NCI-H2029 treated with DMSO at 0.1 percent for 48 hours (cell line): ENCODE results near the gene CLRN1.

Source experiments
- DNase-seq: peaks from one replicate; lab custom pipeline; 2025; lab: John Stamatoyannopoulos, UW

The CLRN1 gene

DNA sequence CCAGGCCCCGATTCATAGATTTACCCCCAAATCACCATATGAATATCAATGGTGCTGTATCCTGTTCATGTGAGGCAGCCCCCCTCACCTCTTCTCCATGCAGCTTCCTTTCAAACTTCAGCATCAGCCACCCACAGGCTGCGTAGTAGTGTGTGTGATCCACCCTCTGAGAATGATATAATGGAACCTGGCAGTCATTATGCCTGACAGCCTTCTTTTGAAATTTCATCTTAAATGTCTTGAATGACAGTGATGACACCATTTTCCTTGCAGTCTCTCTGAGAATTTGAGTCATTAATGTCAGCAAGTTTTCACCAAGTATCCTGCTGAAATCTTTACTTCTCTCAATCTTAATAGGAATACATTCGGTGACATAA, 3.5 kb upstream of the CLRN1 start:
- no peak for DNase-seq

DNA sequence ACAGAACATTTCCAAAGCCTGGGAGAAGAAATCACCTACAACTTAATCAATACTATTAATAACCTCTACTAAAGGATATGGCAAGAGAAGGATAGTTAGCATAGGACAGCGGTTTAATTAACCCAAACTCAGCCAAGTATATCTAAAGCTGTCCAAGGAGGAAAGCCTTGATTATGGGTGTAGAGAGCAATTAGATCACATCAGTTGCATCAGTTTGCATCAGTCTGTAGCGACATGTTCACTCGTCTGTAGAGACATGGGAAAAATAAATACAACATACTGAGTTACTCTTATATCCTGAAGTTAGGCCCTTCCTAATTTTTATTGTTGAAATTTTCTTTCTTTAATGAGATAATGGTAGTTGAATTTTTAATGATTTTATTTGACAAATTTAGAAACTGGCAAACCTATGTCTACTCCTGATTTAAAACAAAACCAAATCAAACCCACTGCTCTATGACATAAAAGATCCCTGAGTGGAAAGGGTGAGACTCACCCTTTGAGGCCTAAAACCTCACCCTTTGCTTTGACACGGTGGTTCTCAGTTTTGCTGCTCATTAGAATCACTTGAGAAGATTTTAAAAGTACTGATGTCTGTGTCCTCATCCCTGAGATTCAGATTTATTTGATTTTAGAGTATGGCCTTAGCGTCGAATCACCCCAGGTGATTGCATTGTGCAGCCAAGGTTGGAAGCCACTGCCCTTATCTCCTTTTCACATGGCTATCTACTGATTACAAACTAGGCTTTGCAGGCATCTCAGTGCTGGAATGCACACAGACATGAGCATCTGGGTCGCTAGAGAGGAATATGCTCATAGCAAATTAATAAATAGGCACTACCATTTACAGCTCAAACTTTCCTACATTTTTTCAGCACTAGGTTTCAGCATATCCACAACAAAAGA, 2.8 kb upstream of the CLRN1 start:
- DNase-seq = no peak

DNA sequence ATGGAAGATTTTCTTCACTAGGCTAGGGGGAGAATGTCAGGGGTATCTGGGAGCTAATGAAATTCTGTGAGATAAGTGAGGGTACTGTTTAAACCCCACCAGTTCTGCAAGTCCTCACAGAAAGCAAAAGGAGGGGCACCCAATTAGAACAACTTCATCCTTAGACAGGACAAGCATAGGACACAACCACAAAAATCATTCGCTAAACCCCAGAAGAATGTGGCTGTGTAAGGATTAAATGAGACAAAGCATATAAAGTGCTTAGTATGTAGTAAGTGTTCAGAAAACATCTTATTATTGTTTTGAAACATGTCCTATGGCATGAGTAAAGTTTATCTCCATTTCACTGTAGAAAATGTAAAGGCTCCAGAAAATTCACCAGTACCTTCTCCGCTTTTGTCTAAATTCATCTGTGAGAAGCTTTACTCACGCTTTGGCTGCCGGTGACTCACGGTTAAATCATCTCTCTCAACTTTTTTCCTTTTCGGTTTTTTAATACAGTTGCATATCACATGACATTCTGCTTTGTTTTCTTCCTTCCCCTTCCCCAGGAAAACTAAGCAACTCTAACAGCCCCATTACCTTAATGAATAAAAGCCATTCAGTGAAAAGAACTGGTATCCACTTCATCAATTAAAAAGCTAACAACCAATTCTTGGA, 1.7 kb downstream of the CLRN1 start:
- DNase-seq = no peak

DNA sequence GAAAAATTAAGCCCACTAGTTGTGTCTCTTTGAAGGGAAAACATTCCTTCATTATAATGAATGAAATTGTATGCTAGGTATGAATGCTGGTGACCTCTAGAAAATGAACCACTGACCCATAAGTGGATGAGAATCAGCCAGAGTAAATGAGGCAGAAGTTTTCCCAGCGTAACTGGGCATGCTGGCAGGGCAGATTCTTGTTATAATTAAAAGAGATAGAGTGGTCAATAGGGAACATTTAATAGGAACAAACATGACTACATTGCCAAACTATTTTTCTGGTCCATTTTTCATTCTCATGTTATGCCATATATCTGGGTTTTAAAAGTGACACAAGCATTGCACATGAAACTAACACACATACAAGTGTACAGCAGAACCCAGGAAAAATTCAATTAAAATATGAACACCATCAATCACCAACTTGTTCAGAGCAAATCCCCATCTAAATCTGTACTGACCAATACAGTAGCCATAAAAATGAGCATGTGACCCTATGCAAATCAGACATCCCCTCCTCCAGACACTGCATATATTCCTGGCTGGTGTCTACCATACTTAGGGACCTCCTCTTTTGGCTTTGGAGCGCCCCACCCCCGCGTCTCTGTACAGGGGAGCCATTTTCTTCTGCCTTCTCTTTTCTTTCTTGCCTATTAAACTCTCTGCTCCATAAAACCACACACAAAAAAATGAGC, 4.0 kb downstream of the CLRN1 start:
- no peak for DNase-seq

DNA sequence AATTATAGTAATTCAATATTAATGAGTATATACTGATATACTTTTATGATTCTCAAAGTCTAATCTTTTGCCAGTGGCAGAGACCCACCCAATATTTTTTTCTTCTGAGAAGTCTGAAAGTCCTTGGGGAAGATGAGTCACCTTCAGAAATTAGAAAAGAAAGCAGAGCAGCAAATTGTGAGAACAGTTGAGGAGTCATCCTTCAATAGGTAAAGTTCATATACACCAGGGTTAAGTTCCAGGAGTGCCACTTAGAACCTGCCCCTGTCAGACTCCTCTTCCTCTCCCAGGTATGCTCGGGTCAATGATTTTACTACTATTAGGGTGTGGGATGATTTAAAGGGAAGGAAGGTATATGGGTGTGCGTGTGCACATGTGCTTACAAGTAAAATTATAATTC, 7.1 kb downstream of the CLRN1 start:
- no peak for DNase-seq

DNA sequence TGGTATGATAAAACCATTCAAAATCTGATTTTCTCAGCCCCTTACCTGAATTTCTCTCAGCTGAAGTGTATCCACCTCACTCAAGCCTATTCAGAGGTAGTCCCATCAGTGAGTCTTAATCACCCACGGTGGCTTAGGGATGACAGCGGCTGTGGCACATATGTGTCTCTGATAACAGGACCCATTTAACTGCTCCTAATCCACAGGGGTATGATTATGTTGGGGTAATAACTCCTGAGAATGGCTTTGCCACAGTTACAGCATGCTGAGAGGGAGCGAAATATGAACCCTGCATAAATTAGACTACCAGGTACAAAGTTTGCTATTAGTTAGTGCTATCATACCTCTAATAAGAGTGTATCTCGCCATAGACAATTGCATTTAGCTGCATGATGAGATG, 10.6 kb downstream of the CLRN1 start:
- no peak for DNase-seq

DNA sequence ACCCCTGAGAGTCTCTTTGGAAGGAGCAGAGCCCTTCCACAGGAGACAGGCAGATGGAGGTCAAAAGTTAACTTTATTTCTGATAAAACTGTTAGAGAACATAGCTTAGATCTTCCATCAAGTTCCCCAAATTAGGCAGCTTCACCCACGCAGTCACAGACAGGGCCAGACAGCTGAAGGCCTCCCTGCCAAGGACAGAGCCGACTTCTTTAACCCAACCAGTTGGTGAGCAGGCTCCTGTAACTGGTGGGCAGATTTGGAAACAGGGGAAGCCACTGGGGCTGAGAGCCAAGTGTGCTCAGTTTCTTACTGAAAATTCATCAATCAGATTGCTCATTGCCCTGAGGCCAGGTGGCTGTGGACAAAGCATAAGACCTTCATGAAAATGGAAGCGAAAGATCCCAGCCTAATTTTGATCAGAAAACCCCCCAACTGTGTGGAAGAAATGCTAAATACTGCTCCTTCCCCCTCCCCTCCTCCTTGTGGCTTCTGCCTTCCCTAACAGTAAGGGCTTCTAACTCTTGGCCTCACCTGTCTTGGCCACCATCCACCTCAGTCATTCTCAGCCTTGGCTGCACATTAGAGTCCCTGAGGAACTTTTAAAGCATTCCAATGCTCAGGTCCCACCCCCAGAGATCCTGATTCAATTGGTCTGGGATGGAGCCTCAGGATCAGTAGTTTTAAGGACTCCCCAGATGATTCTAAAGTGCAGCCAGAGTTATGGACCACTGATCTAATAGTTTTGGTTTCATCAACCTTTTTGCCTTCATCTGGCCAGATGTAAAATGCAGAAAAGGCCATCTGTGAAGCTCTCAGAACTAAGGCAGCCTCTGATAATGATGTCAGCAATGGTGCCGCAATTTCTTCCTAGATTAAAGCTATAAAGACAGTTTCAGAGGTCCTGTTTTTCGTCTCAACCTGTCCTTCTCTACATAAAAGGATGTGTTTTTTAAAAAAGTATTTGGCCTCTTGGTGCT, 11.5 kb downstream of the CLRN1 start:
- no peak for DNase-seq

DNA sequence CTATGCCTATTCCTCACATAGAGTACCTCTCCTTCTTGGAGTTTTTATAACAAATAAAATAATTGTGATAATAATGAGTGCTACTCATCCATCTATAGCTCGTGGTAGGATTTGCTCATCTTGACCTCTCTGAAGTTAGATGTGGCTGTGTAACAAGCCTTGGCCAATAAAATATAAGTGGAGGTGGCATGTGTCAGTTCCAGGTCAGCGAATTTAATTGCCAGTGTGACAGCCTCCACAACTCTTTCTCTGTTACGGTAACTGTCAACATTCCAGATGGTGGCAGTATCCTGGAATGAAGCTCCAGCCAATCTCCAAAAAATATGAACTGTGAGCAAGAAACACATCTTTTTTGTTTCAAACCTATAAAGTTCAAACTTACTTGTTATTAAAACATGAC, 13.8 kb downstream of the CLRN1 start:
- DNase-seq = no peak

DNA sequence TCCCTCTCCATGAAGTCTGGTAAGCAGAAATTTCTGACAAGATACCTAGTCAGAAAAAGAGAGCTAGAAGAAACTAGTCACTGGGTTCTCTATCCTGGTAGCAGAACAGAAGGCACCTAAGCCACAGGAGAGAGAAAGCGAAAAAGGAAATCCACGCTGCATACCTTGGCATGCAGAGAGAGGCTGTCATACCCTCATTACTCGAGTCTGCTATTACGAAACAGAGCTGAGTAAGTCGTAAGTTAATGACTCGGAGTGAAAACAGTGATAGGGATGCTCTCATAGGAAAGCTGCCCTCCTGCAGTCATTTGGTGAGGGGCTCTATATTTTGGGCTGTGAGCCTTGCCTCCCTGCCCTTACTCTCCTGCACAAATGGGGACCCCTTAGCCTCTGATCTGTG, 16.2 kb downstream of the CLRN1 start:
- DNase-seq = no peak

DNA sequence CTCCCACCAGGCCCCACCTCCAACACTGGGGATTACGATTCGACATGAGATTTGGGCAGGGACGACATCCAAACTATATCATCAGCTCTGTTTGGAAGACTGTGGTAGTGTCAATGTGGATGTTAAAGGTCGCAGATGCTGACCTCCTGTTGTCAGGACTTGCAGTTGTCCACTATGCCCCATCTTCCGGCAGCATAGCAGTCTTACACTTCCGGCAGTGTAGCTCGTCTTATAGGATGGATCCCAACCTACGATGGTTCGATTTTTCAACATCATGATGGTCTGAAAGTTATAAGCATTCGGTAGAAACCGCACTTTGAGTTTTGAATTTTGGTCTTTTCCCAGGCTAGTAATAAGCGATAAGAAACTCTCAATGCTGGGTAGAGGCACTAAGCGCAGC, 20.6 kb downstream of the CLRN1 start:
- no peak for DNase-seq

DNA sequence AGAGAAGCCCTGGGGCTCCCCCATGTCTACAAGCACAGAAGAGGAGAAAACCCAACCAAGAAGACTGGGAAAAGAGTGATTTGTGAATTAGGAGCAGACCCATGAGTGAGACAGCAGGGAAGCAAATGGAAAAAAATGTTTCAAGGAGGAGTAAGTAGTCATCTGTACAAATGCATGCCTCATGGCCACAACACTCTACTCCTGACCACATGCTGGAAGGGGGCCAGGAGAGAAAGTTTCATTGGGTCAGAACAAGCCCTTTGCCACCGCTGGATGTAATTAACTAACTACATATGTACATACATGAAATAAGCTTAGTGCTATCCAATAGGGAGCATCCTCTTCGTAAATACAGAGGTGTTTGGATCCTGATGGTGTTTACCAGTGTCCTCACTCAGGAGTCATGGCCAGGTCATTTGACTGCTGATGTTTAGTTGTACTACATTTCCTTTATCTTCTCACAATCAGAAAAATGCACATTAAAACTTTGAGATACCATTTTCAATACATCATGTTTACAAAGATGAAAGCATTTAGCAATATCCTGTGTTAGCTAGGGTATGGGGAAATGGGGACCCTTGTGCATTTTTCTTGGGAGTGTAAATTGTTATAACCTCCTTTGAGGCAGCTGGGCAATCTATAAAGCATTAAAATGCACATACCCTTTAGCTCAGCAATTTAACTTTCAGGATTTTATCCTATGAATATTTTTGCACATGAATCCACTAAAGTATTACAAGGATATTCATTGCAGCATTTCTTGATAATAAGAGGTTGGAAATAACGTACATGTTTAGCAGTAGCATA, 27.1 kb downstream of the CLRN1 start:
- no peak for DNase-seq

DNA sequence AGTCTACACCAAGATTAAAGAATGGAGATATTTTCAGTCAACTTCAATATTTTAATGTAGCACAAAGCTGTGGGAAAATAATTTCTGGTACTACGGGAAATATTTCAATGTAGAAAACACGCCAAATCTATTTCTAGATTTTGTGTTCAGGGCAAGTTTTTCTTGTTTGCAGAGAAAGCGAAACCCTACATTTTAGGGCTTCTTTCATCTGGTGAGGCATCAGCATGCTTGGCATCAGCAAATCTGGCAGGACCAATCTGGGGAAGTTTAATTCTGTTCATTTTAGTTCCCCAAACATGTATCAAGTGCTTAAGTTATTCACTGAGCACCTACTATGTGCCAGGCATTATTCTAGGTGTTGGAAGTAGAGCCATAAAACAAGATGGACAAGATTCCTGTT, 30.3 kb downstream of the CLRN1 start:
- DNase-seq = no peak

DNA sequence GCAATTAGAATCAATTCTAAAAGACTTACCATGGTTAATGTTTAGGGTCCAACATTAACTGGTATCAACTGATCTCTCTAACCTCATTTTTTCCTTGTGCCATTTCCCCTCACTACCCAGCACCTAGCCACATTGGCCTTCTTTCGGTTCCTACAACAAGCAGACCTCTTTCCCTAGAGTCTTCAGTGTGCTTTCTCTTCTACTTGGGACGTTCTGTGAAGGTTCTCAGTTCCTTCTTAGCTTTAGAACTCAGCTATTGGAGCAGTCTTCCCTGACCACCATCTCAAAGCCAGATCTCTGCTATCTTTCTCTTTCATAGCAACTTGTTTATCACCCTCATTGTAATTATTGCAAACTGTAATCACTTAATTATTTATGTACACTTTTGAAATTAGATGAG, 35.8 kb downstream of the CLRN1 start:
- no peak for DNase-seq

DNA sequence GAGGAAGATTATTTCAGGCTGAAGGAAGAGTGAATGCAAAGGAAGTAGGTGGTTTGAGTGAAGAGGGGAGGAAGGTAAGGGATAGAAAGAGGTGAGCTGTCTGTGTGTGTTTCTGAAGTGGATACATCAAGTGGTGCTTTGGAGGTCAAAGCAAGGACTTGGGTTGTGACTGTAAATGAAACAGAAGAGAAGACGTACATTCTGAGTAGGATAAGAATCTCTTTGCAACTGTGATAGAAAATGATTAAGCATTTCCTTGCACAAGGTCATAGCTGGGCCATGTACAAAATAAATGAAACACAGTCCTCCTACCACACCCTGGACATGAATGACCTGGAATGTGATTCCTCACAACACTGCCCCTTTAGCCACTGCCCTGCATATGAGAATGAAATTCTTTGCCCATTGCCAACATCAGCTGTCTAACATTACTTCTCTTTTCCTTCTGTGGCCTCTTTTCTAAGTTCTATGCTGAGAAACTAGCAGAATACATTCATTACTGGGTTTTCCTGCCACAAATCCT, 39.0 kb downstream of the CLRN1 start:
- no peak for DNase-seq

DNA sequence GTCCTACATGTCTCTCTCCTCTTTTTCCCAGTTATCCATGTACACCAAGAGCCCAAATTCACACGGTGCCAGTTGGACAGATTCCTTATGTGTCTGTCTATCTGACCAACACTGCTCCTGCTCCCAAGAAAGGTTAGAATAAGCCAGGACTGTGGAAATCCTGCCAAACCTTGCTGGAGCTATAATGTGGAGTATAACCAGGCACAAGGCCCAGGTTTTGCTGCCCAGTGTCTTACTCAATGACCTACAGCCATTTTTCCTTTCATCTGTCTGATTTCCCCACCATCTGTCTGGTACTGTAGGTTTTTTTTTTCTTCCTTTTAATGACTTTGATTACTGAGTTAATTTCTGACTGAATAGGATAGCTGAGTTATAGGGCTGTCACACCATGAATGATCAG, 40.8 kb downstream of the CLRN1 start:
- no peak for DNase-seq

DNA sequence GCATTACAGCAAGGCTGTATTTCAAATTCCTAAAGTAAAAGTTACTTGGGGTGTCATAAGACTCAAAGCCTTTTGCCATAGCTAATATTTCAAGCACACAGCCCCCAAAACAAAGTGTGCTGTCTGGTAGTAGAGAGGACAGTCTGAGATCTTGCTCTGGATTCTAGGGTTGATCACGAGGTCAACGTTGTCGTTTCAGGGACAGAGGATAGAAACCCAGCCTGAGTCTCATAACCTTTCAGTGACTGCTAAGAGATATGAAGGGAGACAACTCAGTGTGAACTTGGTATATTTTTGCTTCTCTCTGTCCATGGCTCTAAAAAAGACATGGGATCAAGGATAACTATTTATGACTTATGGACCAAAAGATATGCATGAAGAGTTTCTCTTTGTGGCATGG, 41.7 kb downstream of the CLRN1 start:
- no peak for DNase-seq

DNA sequence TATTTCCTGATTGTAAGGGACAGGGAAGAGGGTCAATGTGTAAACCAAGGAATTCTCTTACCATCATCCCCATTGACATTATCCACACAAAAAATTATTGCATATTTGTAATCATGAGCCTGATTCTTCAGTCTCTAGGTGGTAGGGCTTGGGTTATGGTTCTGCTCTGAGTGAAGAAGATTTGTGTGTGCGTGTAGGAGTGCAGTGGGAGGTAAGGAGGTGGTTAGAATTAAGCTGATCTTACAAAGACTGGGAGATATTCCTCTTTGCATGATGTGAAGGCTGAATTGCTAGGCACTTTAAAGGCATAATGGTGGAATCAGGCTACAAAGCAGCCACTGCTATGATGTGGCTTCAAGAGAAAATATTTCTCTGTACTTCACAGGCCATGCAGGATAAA, 44.3 kb downstream of the CLRN1 start:
- no peak for DNase-seq

DNA sequence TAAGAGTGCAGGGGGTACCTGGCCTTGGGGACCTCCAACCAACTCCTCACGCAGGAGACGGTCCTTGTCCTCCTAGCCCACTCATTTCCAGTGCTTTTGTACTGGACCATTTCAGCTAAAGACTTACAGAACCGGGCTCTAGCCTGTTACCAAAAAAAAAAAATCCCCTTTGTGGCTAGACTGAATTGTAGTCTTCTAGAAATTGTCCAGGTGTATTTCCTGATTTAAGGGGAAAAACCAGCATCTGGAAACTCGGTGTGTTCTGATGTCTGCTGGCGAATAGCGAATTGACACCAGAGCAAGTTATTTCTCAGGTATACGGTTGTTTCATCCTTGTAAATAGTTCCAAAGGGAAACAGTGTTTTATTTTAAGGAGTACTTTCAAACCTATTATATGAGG, 46.2 kb downstream of the CLRN1 start:
- no peak for DNase-seq

DNA sequence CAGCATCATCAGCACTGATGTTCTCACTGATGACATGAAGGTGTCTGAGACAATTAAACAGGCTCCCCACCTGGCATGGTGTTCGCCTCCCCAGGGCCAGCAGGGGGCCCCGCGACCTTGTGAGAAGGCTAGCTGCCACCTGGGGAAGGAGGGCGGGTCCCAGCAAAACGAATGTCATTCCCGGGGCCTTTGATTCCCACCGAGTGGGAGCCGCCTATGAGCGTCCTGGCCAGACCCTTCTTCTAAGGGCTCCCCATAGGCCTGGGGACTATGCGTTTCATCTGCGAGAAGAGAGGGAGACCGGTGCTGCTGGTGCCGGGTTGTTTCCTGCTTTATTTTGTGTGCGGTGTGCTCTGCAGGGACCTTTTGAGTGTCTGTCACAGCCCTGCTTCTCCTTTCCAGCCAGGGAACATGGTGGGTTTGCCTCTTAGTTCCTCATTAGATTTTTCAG, 46.8 kb downstream of the CLRN1 start:
- DNase-seq = no peak

DNA sequence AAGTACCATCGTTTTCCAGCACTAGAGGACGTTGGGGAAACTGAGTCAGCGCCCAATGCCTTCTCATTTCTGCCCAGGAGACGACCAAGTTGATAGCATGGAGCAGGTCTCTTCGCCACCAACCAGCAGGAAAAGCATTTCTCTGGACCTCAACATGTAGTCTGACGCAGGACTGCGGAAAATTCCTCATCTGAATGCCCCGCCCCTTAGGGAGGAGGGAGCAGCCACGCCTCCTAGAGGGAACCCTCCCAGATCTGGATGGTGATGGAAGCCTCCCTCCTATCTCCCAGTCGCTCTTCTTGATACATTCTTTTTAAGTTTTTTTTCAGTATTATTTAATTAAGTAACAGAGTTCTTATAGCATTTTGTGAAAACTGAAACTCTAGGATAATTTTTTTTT, 49.9 kb downstream of the CLRN1 start:
- DNase-seq = no peak

DNA sequence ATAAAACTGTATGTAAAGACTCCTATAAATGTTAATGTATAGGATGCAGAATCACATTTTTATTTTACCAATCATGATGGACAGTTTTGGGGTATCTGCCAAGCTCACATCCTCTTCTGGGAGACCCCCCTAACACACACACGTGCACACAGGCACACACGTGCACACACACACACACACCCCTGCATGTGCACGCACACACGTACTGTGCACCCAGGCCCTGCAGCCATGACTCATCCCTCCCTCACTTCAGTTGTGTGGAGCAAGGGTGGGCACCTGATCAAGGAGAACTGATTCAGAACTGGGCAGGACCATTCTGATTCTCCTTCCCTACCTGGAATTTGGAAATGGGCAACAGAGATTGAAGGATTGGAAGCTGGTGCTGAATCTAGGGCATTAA, 51.3 kb downstream of the CLRN1 start:
- no peak for DNase-seq
